Calu3 (cell line): ENCODE data around the gene GPD2. TPM values are rescaled to one million over a fixed set of nuclear protein-coding genes. Genes with fewer than 3 reads are reported as not detected.

ENCODE experiments used
- BruUV-seq: library from RNA; stranded (reverse); fragments of 400-500 nt; replicated peaks from 2 replicates; lab custom pipeline; 2021; lab: Mats Ljungman, UMichigan
- CTCF ChIA-PET: fragments of 300-600 bp; sonication (Branson Sonifier 250); formaldehyde crosslinking; loops from one replicate; lab custom pipeline; 2022; ENCODE audit warnings: antibody characterized with exemption; lab: Charles Lee
- DNase-seq: peaks from one replicate; pipeline ENCODE4 v3.0.0; 2022
- H3K27ac Mint-ChIP-seq: one replicate; pipeline ENCODE4 v1.8.0; 2022; ENCODE audit warnings: mixed read lengths; ENCODE audit not compliant: unreplicated experiment
- H3K27me3 Mint-ChIP-seq: one replicate; pipeline ENCODE4 v1.8.0; 2022; ENCODE audit warnings: mixed read lengths; ENCODE audit not compliant: unreplicated experiment
- H3K36me3 Mint-ChIP-seq: one replicate; pipeline ENCODE4 v1.8.0; 2022; ENCODE audit warnings: mild to moderate bottlenecking, moderate library complexity, mixed read lengths; ENCODE audit not compliant: insufficient read depth, unreplicated experiment
- H3K4me1 Mint-ChIP-seq: one replicate; pipeline ENCODE4 v1.8.0; 2022; ENCODE audit warnings: mild to moderate bottlenecking, low read depth, mixed read lengths; ENCODE audit not compliant: unreplicated experiment
- H3K4me3 Mint-ChIP-seq: one replicate; pipeline ENCODE4 v1.8.0; 2022; ENCODE audit warnings: mild to moderate bottlenecking, low read depth, moderate library complexity, mixed read lengths; ENCODE audit not compliant: unreplicated experiment
- H3K9me3 Mint-ChIP-seq: one replicate; pipeline ENCODE4 v1.8.0; 2022; ENCODE audit warnings: low read depth, mixed read lengths; ENCODE audit not compliant: unreplicated experiment
- CTCF ChIP-seq: fragments of 200-600 bp; IDR thresholded peaks from one replicate; pipeline ENCODE4 v1.8.0; 2022; ENCODE audit warnings: antibody characterized with exemption; ENCODE audit not compliant: unreplicated experiment
- intact Hi-C: fragments of 100-400 bp; cut with micrococcal nuclease; formaldehyde crosslinking; loops from one replicate; pipeline ENCODE4 v1.10.0; 2022; ENCODE audit not compliant: unreplicated experiment
- total RNA-seq: library from RNA; stranded (reverse); gene quantifications from 2 replicates; pipeline ENCODE4 v1.2.3, GENCODE V29; 2022

Gene GPD2
- total RNA-seq, 1 experiment from 2014 or later = 55.4 TPM

- H3K4me3 Mint-ChIP-seq = no peak overlapping the region
- H3K9me3 Mint-ChIP-seq = no peaks in the 10 kb centered on the region
- TF ChIP-seq CTCF = no peak
- BruUV-seq = no TSS peak
- intact Hi-C loops = no loop called here
- no peak for DNase-seq
- peaks cover 18% of the 10 kb centered on the region for H3K4me1 Mint-ChIP-seq
- H3K27ac Mint-ChIP-seq = no peak overlapping the region
- no peaks in the 10 kb centered on the region for H3K36me3 Mint-ChIP-seq
- CTCF ChIA-PET = no interaction called here
- no peaks in the 10 kb centered on the region for H3K27me3 Mint-ChIP-seq
Observed at GRCh38 chr2:156481312-156481711, 45.1 kb downstream of the GPD2 start.

- Mint-ChIP-seq H3K27ac (no peak overlapping the region), H3K27me3 (no peaks in the 10 kb centered on the region), H3K36me3 (no peaks in the 10 kb centered on the region), H3K9me3 (no peaks in the 10 kb centered on the region), H3K4me3 (no peak overlapping the region), H3K4me1 (peaks cover 8% of the 10 kb centered on the region)
- no TSS peak for BruUV-seq
- CTCF ChIA-PET = interaction anchor here (0.6 to 1.4 kb wide), 4 partner anchors 10 to 141 kb away, joined by 3 to 9 read pairs (median 3); no protein-coding TSS in a partner anchor
- intact Hi-C loops = no loop called here
- no peak for TF ChIP-seq CTCF
- DNase-seq = no peak
Observed at GRCh38 chr2:156483741-156484173, 47.6 kb downstream of the GPD2 start.

- Mint-ChIP-seq H3K4me3 (no peak overlapping the region), H3K27me3 (no peaks in the 10 kb centered on the region), H3K4me1 (peaks cover 8% of the 10 kb centered on the region), H3K9me3 (no peaks in the 10 kb centered on the region), H3K36me3 (no peaks in the 10 kb centered on the region), H3K27ac (no peak overlapping the region)
- CTCF ChIA-PET = interaction anchor here (0.6 to 1.1 kb wide), 2 partner anchors 14 to 37 kb away, joined by 3 read pairs; no protein-coding TSS in a partner anchor
- TF ChIP-seq CTCF = no peak
- intact Hi-C loops = no loop called here
- no TSS peak for BruUV-seq
- no peak for DNase-seq
Observed at GRCh38 chr2:156486147-156486546, 50.0 kb downstream of the GPD2 start.

- no peak overlapping the region for H3K4me3 Mint-ChIP-seq
- H3K27me3 Mint-ChIP-seq = no peaks in the 10 kb centered on the region
- TF ChIP-seq CTCF = no peak
- H3K9me3 Mint-ChIP-seq = no peaks in the 10 kb centered on the region
- H3K27ac Mint-ChIP-seq = no peak overlapping the region
- CTCF ChIA-PET = interaction anchor here (1.1 kb wide), 1 partner anchor 14 kb away, joined by 3 read pairs; no protein-coding TSS in a partner anchor
- H3K36me3 Mint-ChIP-seq = no peaks in the 10 kb centered on the region
- peaks cover 8% of the 10 kb centered on the region for H3K4me1 Mint-ChIP-seq
- intact Hi-C loops = no loop called here
- no peak for DNase-seq
- no TSS peak for BruUV-seq
Observed at GRCh38 chr2:156486614-156487013, 50.4 kb downstream of the GPD2 start.
